NCI-H345 (cell line): ENCODE results near the gene CEP152.
"Not testable (repeated sequence)": the region's sequence is repeated elsewhere in the genome, so short reads cannot be mapped to it uniquely, and the experiment has no call there.

ENCODE experiments used
- DNase-seq: peaks from one replicate; lab custom pipeline; 2025; lab: John Stamatoyannopoulos, UW

The CEP152 gene, protein sequence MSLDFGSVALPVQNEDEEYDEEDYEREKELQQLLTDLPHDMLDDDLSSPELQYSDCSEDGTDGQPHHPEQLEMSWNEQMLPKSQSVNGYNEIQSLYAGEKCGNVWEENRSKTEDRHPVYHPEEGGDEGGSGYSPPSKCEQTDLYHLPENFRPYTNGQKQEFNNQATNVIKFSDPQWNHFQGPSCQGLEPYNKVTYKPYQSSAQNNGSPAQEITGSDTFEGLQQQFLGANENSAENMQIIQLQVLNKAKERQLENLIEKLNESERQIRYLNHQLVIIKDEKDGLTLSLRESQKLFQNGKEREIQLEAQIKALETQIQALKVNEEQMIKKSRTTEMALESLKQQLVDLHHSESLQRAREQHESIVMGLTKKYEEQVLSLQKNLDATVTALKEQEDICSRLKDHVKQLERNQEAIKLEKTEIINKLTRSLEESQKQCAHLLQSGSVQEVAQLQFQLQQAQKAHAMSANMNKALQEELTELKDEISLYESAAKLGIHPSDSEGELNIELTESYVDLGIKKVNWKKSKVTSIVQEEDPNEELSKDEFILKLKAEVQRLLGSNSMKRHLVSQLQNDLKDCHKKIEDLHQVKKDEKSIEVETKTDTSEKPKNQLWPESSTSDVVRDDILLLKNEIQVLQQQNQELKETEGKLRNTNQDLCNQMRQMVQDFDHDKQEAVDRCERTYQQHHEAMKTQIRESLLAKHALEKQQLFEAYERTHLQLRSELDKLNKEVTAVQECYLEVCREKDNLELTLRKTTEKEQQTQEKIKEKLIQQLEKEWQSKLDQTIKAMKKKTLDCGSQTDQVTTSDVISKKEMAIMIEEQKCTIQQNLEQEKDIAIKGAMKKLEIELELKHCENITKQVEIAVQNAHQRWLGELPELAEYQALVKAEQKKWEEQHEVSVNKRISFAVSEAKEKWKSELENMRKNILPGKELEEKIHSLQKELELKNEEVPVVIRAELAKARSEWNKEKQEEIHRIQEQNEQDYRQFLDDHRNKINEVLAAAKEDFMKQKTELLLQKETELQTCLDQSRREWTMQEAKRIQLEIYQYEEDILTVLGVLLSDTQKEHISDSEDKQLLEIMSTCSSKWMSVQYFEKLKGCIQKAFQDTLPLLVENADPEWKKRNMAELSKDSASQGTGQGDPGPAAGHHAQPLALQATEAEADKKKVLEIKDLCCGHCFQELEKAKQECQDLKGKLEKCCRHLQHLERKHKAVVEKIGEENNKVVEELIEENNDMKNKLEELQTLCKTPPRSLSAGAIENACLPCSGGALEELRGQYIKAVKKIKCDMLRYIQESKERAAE (N-terminal part only)

DNA sequence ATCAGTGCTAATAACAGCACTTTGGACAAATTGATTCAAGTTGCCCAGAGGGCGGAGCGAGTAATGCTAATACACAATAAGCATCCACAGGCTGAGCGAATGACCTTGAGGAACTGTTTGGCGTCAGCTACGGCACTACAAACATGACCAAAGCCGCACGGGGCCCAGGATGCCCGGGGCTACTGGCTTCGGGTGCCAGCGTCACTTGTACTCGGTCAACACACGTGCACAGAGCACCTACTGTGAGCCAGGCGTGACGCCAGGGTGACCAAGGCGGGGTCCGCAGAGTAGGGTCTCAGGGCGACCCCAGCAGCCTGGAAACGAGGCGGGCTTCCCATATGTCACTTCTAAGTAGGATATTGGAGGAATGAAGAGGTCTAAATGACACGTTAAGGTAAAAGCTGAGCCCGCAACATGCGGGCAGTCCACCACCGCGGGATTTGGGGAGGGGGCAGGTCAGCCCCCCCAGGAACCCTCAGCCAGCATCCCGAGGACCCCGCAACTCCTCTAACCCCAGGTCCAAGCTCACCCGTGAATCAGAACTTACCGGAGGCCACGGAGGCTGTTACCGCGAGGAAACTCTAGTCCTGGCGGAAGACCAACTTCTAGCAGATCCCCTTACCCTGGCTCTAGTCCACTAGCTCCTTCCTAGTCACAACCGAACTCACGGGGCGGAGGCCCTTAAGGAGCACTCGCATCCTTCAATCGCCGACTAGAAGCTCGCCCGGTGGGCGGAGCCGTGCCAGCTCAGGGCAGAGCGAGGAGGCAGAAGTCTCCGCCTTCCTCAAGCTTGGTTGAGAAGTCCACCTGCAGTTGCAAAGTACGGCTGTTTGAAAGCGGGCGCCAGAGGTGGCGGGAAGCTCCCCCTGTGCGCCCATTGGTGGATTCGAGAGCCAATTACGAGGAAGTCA lies at the start of gene CEP152:
CEP152 (minus strand) TSS at position 656 of the 911 bp plus-strand sequence. CDS start 5,420 bp downstream, outside the sequence.
- DNase-seq = peak; percentile 99

DNA sequence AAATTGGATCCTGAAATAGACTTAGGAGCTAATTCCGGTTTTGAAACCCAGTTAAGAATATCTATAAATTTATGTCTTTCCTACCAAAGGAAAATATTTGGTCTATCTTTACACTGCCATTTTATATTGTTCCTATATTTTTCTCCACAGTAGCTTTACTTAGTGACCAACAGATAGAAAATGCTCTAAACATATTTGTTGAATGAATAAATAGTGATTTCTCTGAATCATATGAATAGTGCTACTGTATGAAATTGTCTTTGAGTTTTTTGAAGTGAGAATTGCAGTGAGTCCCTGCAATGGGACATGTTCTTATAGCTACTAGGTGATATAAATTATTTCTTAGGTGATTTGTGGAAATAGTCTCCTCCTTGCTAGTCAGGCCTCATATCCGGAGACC lies 48.6 kb upstream of the CEP152 start:
- DNase-seq = no peak

- DNase-seq = no peak
These were observed 47.5 kb upstream of the CEP152 start for GRCh38 chr15:48858401-48858800.

DNA sequence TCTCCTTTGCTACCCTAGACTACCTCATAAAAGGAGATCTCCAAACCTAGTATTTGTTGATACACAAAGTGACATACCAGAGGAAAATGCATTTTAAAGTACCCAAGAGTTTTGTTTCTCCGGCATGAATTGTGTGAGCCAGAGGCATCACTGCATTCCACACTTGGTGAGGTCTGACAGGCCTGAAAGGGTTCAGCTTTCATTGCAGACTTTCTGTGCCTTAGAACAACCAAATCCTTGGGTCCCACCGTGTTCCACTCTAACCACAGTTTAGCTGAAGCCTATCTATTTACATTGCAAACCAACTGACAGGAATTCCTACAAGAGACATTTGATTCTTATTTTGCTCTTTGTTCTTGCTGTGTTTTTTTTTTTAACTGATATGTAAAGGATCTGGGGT lies 46.1 kb upstream of the CEP152 start:
- no peak for DNase-seq

DNA sequence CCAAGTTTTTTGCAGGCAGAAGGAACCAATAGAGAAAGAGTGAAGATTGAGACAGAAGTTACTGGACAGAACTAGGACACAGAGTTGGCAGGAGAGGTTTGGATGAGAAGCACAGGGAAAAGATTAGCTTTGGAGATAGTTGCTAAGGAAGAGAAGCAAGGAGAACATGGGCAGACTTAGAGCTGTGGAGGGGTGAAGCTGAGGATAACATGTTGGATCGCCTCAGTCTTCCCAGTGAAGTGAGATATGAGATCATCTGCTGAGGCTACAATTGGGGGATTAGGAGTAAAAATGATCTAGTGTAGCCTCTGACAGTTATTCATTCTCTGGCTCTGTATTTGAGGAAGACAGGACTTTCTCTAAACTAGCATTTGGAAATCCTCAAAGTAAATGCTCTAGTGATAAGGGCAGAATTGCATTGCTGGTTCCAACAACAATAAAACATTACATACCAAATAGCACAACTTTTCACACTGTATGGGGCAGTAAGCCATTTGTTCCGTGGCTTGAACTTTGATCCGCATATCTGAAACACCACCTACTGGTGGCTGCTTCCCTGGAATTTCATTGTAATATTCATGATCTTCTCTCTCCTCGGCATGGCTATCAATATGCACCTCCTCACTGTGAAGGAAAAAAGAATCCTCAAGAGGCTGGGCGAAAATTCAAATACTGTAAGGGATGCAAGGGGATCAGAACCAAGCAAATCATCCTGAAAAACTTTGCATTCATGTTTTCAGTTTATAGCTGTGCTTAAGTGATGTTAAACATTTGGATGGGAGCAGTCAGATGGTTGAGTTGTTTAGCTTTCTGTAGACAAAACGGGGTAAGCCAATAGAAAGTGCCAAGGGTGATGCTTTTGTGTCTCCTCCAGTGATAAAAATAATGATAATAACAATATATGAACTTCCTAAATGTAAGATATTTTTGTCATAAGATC lies 44.9 kb upstream of the CEP152 start:
- no peak for DNase-seq

GRCh38 chr15:48854434-48854833 lies 43.6 kb upstream of the CEP152 start:
- not testable (repeated sequence) for DNase-seq

GRCh38 chr15:48851956-48852355 lies 41.1 kb upstream of the CEP152 start:
- no peak for DNase-seq

DNA sequence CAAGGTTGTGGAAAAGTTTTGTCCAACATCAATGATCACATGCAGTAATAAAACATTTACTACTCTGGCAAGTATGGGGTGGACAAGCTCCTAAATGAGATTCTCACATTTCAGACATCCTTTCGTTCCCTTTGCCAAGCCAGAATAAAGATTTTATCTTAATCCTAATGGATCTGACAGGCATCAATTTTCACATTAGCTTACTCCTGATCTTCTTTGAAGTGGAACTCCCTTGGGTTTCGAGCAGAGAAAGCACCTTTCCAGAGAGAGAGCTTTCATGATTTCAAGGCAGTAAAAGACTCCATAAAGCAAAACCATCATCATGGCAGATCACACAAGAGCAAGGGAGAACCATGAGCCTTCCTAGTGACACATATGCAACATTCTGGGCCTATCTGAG lies 39.8 kb upstream of the CEP152 start:
- no peak for DNase-seq

GRCh38 chr15:48845123-48845522 lies 34.3 kb upstream of the CEP152 start:
- DNase-seq = no peak

DNA sequence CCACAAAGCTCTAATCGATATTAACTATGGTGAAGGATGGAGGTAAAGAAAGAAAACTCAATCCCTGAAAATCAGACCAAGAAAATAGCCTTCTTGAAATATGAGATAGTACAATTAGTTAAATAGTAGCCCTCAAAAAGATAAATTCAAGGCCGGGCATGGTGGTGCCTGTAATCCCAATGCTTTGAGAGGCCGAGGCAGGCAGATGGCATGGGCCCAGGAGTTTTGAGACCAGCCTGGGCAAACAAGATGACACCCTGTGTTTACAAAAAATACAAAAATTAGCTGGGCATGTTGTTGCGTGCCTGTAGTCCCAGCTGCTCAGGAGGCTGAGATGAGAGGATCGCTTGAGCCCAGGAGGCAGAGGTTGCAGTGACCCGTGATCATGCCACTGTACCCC lies 31.6 kb upstream of the CEP152 start:
- DNase-seq = peak; percentile 2

DNA sequence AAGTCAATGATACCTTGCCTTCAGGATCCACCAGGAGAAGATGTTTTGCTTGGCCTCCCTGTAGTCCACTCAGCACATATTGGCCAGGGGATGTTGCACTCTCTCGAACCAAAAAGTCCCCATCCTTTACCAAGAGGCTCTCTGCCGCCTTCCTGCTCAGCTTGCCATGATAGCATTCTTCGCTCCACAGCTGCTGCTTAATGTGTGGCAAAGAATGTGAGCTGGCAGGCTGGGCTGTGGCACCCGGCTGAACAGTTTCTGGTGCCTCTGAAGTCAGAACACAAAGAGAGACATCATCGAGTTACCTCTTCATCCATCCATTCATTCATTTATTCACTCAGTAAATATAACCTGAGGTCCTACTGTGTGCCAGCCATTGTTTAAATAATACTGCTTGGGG lies 23.9 kb upstream of the CEP152 start:
- DNase-seq = no peak

DNA sequence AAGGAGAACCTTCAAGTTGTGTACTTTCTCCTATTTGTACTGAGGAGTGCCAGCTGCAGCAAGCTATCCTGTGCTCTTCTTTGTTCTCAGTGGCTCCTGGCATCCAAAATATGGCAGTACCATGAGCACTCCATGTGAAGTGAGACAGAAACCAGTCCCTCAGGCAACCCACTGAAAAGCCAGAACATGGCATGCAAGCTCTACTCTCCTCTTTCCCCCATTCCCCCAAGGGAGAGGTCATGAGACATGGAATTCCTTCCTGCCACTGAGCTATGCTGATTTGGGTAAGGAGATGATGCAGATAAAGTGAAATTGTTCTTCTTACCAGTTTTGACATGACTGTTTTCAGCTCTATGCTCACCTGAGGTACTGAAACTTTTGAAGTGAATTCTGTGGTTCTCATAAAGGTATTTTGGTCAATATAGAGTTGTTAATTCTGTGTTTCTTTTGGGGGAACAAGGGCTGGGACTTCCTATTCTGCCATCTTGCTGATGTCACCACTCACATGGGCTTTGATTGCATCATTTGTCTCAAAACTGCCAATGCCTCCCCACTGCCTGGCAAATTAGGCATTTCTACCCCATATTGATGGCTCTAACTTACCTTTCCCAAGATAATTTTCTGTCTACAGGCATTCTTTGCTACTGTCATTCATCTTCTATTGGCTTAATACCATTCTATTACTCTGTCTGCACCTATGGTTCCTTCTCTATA lies 22.8 kb upstream of the CEP152 start:
- no peak for DNase-seq

DNA sequence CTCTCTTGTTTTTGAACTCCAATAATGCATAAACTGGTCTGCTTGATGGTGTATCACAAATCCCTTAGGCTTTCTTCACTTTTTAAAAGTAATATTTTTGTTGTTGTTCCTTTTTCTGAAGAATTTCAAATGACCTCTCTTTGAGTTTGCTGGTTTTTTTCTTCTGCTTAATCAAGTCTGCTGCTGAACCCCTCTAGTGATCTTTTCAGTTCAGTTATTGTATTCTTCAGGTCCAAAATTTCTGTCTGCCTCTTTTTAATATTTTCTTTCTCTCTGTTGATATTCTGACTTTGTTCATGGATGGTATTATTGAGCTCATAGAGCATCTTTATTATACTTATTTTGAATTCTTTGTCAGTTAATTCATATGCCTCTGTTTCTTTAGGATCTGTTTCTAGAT lies 21.8 kb upstream of the CEP152 start:
- no peak for DNase-seq

GRCh38 chr15:48828906-48829305 lies 18.0 kb upstream of the CEP152 start:
- DNase-seq = no peak

DNA sequence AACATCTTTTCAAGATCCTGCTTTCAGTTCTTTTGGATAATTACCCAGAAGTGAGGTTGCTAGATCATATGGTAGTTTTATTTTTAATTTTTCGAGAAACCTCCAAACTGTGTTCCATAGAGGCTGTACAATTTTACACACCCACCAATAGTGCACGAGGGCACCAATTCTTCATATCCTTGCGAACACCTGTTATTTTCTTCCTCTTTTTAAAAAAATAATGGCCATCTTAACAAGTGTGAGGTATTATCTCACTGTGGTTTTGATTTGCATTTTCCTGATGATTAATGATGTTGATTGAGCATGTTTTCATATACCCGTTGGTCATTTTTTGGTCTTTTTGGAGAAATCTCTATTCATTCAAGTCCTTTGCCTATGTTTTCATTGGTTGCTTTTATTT lies 17.6 kb upstream of the CEP152 start:
- DNase-seq = no peak

GRCh38 chr15:48825075-48825474 lies 14.2 kb upstream of the CEP152 start:
- DNase-seq = no peak

- DNase-seq = no peak
These were observed 12.8 kb upstream of the CEP152 start for GRCh38 chr15:48823706-48824105.

- DNase-seq = no peak
These were observed 12.4 kb upstream of the CEP152 start for GRCh38 chr15:48823237-48823636.

DNA sequence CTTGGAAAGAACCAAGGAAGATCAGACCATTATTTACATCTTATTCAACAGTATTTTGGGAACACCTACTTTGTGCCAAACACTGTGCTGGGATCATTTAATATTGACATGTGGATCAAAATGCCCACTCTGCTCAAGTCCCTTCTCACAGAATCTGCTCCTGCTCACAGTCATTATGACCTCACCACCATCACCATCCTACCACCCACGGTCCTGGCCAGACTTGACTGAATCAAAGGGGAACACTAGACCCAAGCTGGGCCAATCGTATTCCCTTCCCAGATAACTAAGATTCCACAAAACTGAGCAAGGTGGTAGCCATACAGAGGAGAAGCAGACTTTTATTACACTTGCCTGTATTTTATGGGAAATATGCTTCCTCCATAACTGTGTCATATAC lies 3.4 kb upstream of the CEP152 start:
- no peak for DNase-seq
